SK-N-SH treated with all-trans-retinoic acid at 6 μM for 48 hours (cell line): ENCODE measurements around the gene NAA20.

Experiments
- ATAC-seq: fragments of 200-7000 bp; cut with Tn5 transposase; 3 replicates; pipeline ENCODE4 v1.9.1; 2020; ENCODE audit warnings: mild to moderate bottlenecking, moderate library complexity
- ARNTL ChIP-seq: fragments of 450-650 bp; formaldehyde crosslinking; IDR thresholded peaks from 2 replicates; pipeline ENCODE4 v1.5.0; 2020; ENCODE audit warnings: low read depth, mild to moderate bottlenecking, moderate library complexity, borderline replicate concordance
- BACH2 ChIP-seq: fragments of 250-450 bp; sonication (Bioruptor Pico); IDR thresholded peaks from 2 replicates; pipeline ENCODE4 v1.9.0; 2021; ENCODE audit warnings: mild to moderate bottlenecking, borderline replicate concordance
- CSDC2 ChIP-seq: fragments of 250-450 bp; sonication (Bioruptor Pico); IDR thresholded peaks from 2 replicates; pipeline ENCODE4 v1.5.0; 2020; ENCODE audit warnings: mild to moderate bottlenecking, moderate library complexity
- ESRRG ChIP-seq: fragments of 250-450 bp; sonication (Bioruptor Pico); IDR thresholded peaks from 2 replicates; pipeline ENCODE4 v1.6.1; 2021; ENCODE audit warnings: mild to moderate bottlenecking
- ISL1 ChIP-seq: fragments of 250-450 bp; sonication (Bioruptor Pico); IDR thresholded peaks from 2 replicates; pipeline ENCODE4 v2.1.2; 2022; ENCODE audit warnings: mild to moderate bottlenecking, moderate library complexity
- OSR1 ChIP-seq: fragments of 250-450 bp; sonication (Bioruptor Pico); IDR thresholded peaks from 2 replicates; pipeline ENCODE4 v1.8.0; 2022; ENCODE audit warnings: moderate library complexity, mild to moderate bottlenecking, inconsistent platforms
- PATZ1 ChIP-seq: fragments of 250-450 bp; sonication (Bioruptor Pico); IDR thresholded peaks from 2 replicates; pipeline ENCODE4 v1.8.0; 2020; ENCODE audit warnings: mild to moderate bottlenecking, moderate library complexity, borderline replicate concordance
- POU6F1 ChIP-seq: fragments of 250-450 bp; sonication (Bioruptor Pico); IDR thresholded peaks from 2 replicates; pipeline ENCODE4 v1.8.0; 2021; ENCODE audit warnings: low read depth, mild to moderate bottlenecking, moderate library complexity, borderline replicate concordance
- RARB ChIP-seq: fragments of 250-450 bp; sonication (Bioruptor Pico); IDR thresholded peaks from 2 replicates; pipeline ENCODE4 v1.8.0; 2021; ENCODE audit warnings: mild to moderate bottlenecking, moderate library complexity
- SNAI2 ChIP-seq: fragments of 250-450 bp; sonication (Bioruptor Pico); IDR thresholded peaks from 2 replicates; pipeline ENCODE4 v1.5.0; 2020; ENCODE audit warnings: mild to moderate bottlenecking, moderate library complexity
- TCF4 ChIP-seq: fragments of 250-450 bp; sonication (Bioruptor Pico); IDR thresholded peaks from 2 replicates; pipeline ENCODE4 v1.8.0; 2021; ENCODE audit warnings: mild to moderate bottlenecking, moderate library complexity, borderline replicate concordance
- TOX ChIP-seq: fragments of 250-450 bp; sonication (Bioruptor Pico); IDR thresholded peaks from 2 replicates; pipeline ENCODE4 v1.8.0; 2021; ENCODE audit warnings: mild to moderate bottlenecking, moderate library complexity, borderline replicate concordance
- ZC3H10 ChIP-seq: fragments of 250-450 bp; sonication (Bioruptor Pico); IDR thresholded peaks from 2 replicates; pipeline ENCODE4 v1.5.1; 2021; ENCODE audit warnings: mild to moderate bottlenecking, moderate library complexity
- ZFP3 ChIP-seq: fragments of 250-450 bp; sonication (Bioruptor Pico); IDR thresholded peaks from 2 replicates; pipeline ENCODE4 v1.5.0; 2020; ENCODE audit warnings: mild to moderate bottlenecking, moderate library complexity
- ZFP30 ChIP-seq: fragments of 450-650 bp; formaldehyde crosslinking; IDR thresholded peaks from 2 replicates; pipeline ENCODE4 v1.5.0; 2022; ENCODE audit warnings: mild to moderate bottlenecking, moderate library complexity
- ZNF565 ChIP-seq: fragments of 450-650 bp; formaldehyde crosslinking; conservative IDR thresholded peaks from 2 replicates; pipeline ENCODE4 v1.5.0; 2020; ENCODE audit warnings: low read depth, mild to moderate bottlenecking, moderate library complexity
- ZNF70 ChIP-seq: fragments of 450-650 bp; formaldehyde crosslinking; IDR thresholded peaks from 2 replicates; pipeline ENCODE4 v1.5.0; 2020; ENCODE audit warnings: mild to moderate bottlenecking, moderate library complexity
- ZNF8 ChIP-seq: fragments of 450-650 bp; formaldehyde crosslinking; IDR thresholded peaks from 2 replicates; pipeline ENCODE4 v1.5.0; 2020; ENCODE audit warnings: mild to moderate bottlenecking, moderate library complexity
- TF ChIP-seq, protein P1 (sequence below): fragments of 250-450 bp; sonication (Bioruptor Pico); IDR thresholded peaks from 2 replicates; pipeline ENCODE4 v1.5.0; 2020; ENCODE audit warnings: mild to moderate bottlenecking, moderate library complexity
- TF ChIP-seq, protein P2 (sequence below): fragments of 250-450 bp; sonication (Bioruptor Pico); IDR thresholded peaks from 2 replicates; pipeline ENCODE4 v1.5.1; 2020; ENCODE audit warnings: low read depth, mild to moderate bottlenecking, moderate library complexity

NAA20 gene

GRCh38 chr20:19996917-19997316, 20.2 kb upstream of the NAA20 start:
- no peak for TF ChIP-seq BACH2 (CRISPR knock-in tag)
- TF ChIP-seq ZNF8 (CRISPR knock-in tag), result no peak
- TF ChIP-seq ZNF70 (CRISPR knock-in tag), result no peak
- TF ChIP-seq RARB (CRISPR knock-in tag), result no peak
- no peak for TF ChIP-seq ARNTL (CRISPR knock-in tag)
- no peak for TF ChIP-seq CSDC2 (CRISPR knock-in tag)
- TF ChIP-seq TCF4 (CRISPR knock-in tag), result no peak
- no peak for TF ChIP-seq ZNF565 (CRISPR knock-in tag)
- no peak for TF ChIP-seq OSR1 (CRISPR knock-in tag)
- no peak for TF ChIP-seq ZFP3
- no peak for TF ChIP-seq ISL1 (CRISPR knock-in tag)
- TF ChIP-seq SNAI2, result no peak
- TF ChIP-seq ESRRG (CRISPR knock-in tag), result no peak
- ATAC-seq, result no peak

GRCh38 chr20:19998990-19999705, 18.0 kb upstream of the NAA20 start:
- no peak for ATAC-seq
- TF ChIP-seq POU6F1 (CRISPR knock-in tag) (no peak), CSDC2 (CRISPR knock-in tag) (no peak), ZFP30 (CRISPR knock-in tag) (no peak), TOX (CRISPR knock-in tag) (no peak), ZC3H10 (CRISPR knock-in tag) (no peak), ZNF565 (CRISPR knock-in tag) (no peak), BACH2 (CRISPR knock-in tag) (no peak), PATZ1 (CRISPR knock-in tag) (no peak), TCF4 (CRISPR knock-in tag) (no peak)

GRCh38 chr20:20000211-20000968, 16.8 kb upstream of the NAA20 start:
- no peak for ATAC-seq
- TF ChIP-seq ISL1 (CRISPR knock-in tag) (no peak), ESRRG (CRISPR knock-in tag) (no peak), ZFP3 (no peak), BACH2 (CRISPR knock-in tag) (no peak), ZFP30 (CRISPR knock-in tag) (no peak), SNAI2 (no peak)
- TF ChIP-seq, protein P1, sequence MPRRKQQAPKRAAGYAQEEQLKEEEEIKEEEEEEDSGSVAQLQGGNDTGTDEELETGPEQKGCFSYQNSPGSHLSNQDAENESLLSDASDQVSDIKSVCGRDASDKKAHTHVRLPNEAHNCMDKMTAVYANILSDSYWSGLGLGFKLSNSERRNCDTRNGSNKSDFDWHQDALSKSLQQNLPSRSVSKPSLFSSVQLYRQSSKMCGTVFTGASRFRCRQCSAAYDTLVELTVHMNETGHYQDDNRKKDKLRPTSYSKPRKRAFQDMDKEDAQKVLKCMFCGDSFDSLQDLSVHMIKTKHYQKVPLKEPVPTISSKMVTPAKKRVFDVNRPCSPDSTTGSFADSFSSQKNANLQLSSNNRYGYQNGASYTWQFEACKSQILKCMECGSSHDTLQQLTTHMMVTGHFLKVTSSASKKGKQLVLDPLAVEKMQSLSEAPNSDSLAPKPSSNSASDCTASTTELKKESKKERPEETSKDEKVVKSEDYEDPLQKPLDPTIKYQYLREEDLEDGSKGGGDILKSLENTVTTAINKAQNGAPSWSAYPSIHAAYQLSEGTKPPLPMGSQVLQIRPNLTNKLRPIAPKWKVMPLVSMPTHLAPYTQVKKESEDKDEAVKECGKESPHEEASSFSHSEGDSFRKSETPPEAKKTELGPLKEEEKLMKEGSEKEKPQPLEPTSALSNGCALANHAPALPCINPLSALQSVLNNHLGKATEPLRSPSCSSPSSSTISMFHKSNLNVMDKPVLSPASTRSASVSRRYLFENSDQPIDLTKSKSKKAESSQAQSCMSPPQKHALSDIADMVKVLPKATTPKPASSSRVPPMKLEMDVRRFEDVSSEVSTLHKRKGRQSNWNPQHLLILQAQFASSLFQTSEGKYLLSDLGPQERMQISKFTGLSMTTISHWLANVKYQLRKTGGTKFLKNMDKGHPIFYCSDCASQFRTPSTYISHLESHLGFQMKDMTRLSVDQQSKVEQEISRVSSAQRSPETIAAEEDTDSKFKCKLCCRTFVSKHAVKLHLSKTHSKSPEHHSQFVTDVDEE (CRISPR knock-in tag), result no peak
- TF ChIP-seq, protein P2, sequence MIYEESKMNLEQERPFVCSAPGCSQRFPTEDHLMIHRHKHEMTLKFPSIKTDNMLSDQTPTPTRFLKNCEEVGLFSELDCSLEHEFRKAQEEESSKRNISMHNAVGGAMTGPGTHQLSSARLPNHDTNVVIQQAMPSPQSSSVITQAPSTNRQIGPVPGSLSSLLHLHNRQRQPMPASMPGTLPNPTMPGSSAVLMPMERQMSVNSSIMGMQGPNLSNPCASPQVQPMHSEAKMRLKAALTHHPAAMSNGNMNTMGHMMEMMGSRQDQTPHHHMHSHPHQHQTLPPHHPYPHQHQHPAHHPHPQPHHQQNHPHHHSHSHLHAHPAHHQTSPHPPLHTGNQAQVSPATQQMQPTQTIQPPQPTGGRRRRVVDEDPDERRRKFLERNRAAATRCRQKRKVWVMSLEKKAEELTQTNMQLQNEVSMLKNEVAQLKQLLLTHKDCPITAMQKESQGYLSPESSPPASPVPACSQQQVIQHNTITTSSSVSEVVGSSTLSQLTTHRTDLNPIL (CRISPR knock-in tag), result no peak
